H9 (cell line): ENCODE measurements around the gene IFNG-AS1. TPM values are rescaled to one million over a fixed set of nuclear protein-coding genes. Genes with fewer than 3 reads are reported as not detected.

Experiments
- DNase-seq: peaks from one replicate; pipeline ENCODE4 v3.0.0-alpha.2; 2017
- H2AFZ ChIP-seq: one replicate; pipeline ENCODE4 v1.6.1; 2013; ENCODE audit warnings: mild to moderate bottlenecking, low read length, control low read depth, moderate library complexity
- H2AK5ac ChIP-seq: 2 replicates; pipeline ENCODE4 v1.6.1; 2013; ENCODE audit warnings: low read length, control low read depth, mixed read lengths; ENCODE audit not compliant: insufficient read length
- H2BK120ac ChIP-seq: one replicate; pipeline ENCODE4 v1.6.1; 2013; ENCODE audit warnings: low read depth, mild to moderate bottlenecking, low read length, control low read depth, inconsistent platforms; ENCODE audit not compliant: poor library complexity, severe bottlenecking
- H2BK12ac ChIP-seq: 2 replicates; pipeline ENCODE4 v1.6.1; 2013; ENCODE audit warnings: low read length, control low read depth, mixed read lengths, low read depth; ENCODE audit not compliant: insufficient read length
- H2BK15ac ChIP-seq: 2 replicates; pipeline ENCODE4 v1.6.1; 2013; ENCODE audit warnings: low read depth, low read length, control low read depth
- H2BK20ac ChIP-seq: one replicate; pipeline ENCODE4 v1.6.1; 2013; ENCODE audit warnings: low read depth, mild to moderate bottlenecking, low read length, control low read depth, inconsistent platforms; ENCODE audit not compliant: poor library complexity, severe bottlenecking
- H2BK5ac ChIP-seq: 2 replicates; pipeline ENCODE4 v1.6.1; 2013; ENCODE audit warnings: low read length, control low read depth, mixed read lengths; ENCODE audit not compliant: insufficient read length
- H3K14ac ChIP-seq: 2 replicates; pipeline ENCODE4 v1.6.1; 2013; ENCODE audit warnings: low read length, control low read depth; ENCODE audit not compliant: insufficient read depth
- H3K18ac ChIP-seq: 2 replicates; pipeline ENCODE4 v1.6.1; 2013; ENCODE audit warnings: low read depth, mild to moderate bottlenecking, mixed read lengths, low read length, control low read depth; ENCODE audit not compliant: insufficient read length
- H3K23ac ChIP-seq: 2 replicates; pipeline ENCODE4 v1.6.1; 2013; ENCODE audit warnings: low read length, control low read depth, mixed read lengths, low read depth; ENCODE audit not compliant: insufficient read length
- H3K23me2 ChIP-seq: 2 replicates; pipeline ENCODE4 v1.6.1; 2013; ENCODE audit warnings: low read depth, mild to moderate bottlenecking, mixed read lengths, low read length, control low read depth; ENCODE audit not compliant: insufficient read length, poor library complexity, severe bottlenecking
- H3K27ac ChIP-seq: 2 replicates; pipeline ENCODE4 v1.5.1; 2013; ENCODE audit warnings: low read length, control low read depth, mixed read lengths, low read depth; ENCODE audit not compliant: insufficient read length
- H3K27me3 ChIP-seq: 2 replicates; pipeline ENCODE4 v1.6.1; 2013; ENCODE audit warnings: low read length, control low read depth, inconsistent platforms; ENCODE audit not compliant: insufficient read depth
- H3K4ac ChIP-seq: 2 replicates; pipeline ENCODE4 v1.6.1; 2013; ENCODE audit warnings: low read depth, mild to moderate bottlenecking, control low read depth, inconsistent platforms, low read length, moderate library complexity
- H3K4me1 ChIP-seq: 2 replicates; pipeline ENCODE4 v1.6.1; 2013; ENCODE audit warnings: low read length, control low read depth, inconsistent platforms; ENCODE audit not compliant: insufficient read depth
- H3K4me2 ChIP-seq: 2 replicates; pipeline ENCODE4 v1.6.1; 2013; ENCODE audit warnings: low read length, control low read depth, mixed read lengths; ENCODE audit not compliant: insufficient read length, insufficient read depth
- H3K56ac ChIP-seq: 2 replicates; pipeline ENCODE4 v1.6.1; 2013; ENCODE audit warnings: low read depth, mild to moderate bottlenecking, mixed read lengths, low read length, control low read depth; ENCODE audit not compliant: insufficient read length
- H3K79me1 ChIP-seq: 2 replicates; pipeline ENCODE4 v1.6.1; 2013; ENCODE audit warnings: low read depth, mild to moderate bottlenecking, moderate library complexity, low read length, control low read depth, inconsistent platforms; ENCODE audit not compliant: insufficient read depth, poor library complexity, severe bottlenecking
- H3K79me2 ChIP-seq: 2 replicates; pipeline ENCODE4 v1.6.1; 2013; ENCODE audit warnings: low read length, control low read depth, inconsistent platforms; ENCODE audit not compliant: insufficient read depth
- H3K9ac ChIP-seq: 2 replicates; pipeline ENCODE4 v1.6.1; 2013; ENCODE audit warnings: low read length, control low read depth, mixed read lengths; ENCODE audit not compliant: insufficient read length; ENCODE audit errors: extremely low read depth
- H3K9me3 ChIP-seq: one replicate; pipeline ENCODE4 v1.6.1; 2013; ENCODE audit warnings: low read depth, low read length, inconsistent platforms; ENCODE audit not compliant: control insufficient read depth
- H3T11ph ChIP-seq: one replicate; pipeline ENCODE4 v1.6.1; 2013; ENCODE audit warnings: mild to moderate bottlenecking, low read length, control low read depth, inconsistent platforms
- H4K20me1 ChIP-seq: one replicate; pipeline ENCODE4 v1.6.1; 2013; ENCODE audit not compliant: control insufficient read depth, insufficient read length, insufficient read depth
- H4K5ac ChIP-seq: 2 replicates; pipeline ENCODE4 v1.6.1; 2013; ENCODE audit warnings: low read depth, mild to moderate bottlenecking, mixed read lengths, low read length, control low read depth; ENCODE audit not compliant: insufficient read length
- H4K8ac ChIP-seq: replicated peaks from 2 replicates; pipeline ENCODE4 v1.6.1; 2013; ENCODE audit warnings: low read length, control low read depth, mixed read lengths, low read depth; ENCODE audit not compliant: insufficient read length
- H4K91ac ChIP-seq: 2 replicates; pipeline ENCODE4 v1.6.1; 2013; ENCODE audit warnings: low read depth, mild to moderate bottlenecking, moderate library complexity, mixed read lengths, low read length, control low read depth; ENCODE audit not compliant: insufficient read length
- H3K27ac Mint-ChIP-seq, 3 experiments: 2 replicates in 2 of 3; 3 replicates in 1 of 3; pipeline ENCODE4 v1.8.0; 2020 to 2021; ENCODE audit warnings: mixed read lengths in 3 of 3, mild to moderate bottlenecking in 1 of 3, moderate library complexity in 1 of 3
- H3K27me3 Mint-ChIP-seq: 2 replicates; pipeline ENCODE4 v1.8.0; 2021; ENCODE audit warnings: low read depth, mild to moderate bottlenecking, moderate library complexity, mixed read lengths
- H3K36me3 Mint-ChIP-seq, 3 experiments: 2 replicates in 2 of 3; 3 replicates in 1 of 3; pipeline ENCODE4 v1.8.0; 2020 to 2021; ENCODE audit warnings: low read depth in 3 of 3, mixed read lengths in 3 of 3; ENCODE audit not compliant: insufficient read depth in 1 of 3
- H3K4me1 Mint-ChIP-seq, 2 experiments: 2 replicates each; pipeline ENCODE4 v1.8.0; 2020; ENCODE audit warnings: mixed read lengths in 2 of 2
- H3K4me3 Mint-ChIP-seq, 2 experiments: 2 replicates in 1 of 2; 3 replicates in 1 of 2; pipeline ENCODE4 v1.8.0; 2020 to 2021; ENCODE audit warnings: mild to moderate bottlenecking in 2 of 2, mixed read lengths in 2 of 2, moderate library complexity in 1 of 2
- H3K9me3 Mint-ChIP-seq, 2 experiments: 2 replicates in 1 of 2; 3 replicates in 1 of 2; pipeline ENCODE4 v1.8.0; 2020; ENCODE audit warnings: mild to moderate bottlenecking in 2 of 2, mixed read lengths in 2 of 2, moderate library complexity in 1 of 2
- CTCF ChIP-seq: fragments of 200-600 bp; sonication (generic); conservative IDR thresholded peaks from 3 replicates; pipeline ENCODE4 v1.8.0; 2021; ENCODE audit warnings: antibody characterized with exemption, mild to moderate bottlenecking
- WGBS: extraction: QIAGEN DNeasy Blood & Tissue Kit; methylation state at CpG from one replicate; pipeline ENCODE4 v1.1.7; 2013; ENCODE audit warnings: missing lambda C conversion rate, low lambda C conversion rate, mixed read lengths; ENCODE audit not compliant: insufficient read length; ENCODE audit errors: extremely low coverage; 5-methylcytosine and 5-hydroxymethylcytosine counted together
- total RNA-seq: library from RNA; stranded (reverse); gene quantifications from 2 replicates; pipeline ENCODE4 v1.2.1, GENCODE V29; 2021

Gene IFNG-AS1
- total RNA-seq, 1 experiment from 2014 or later = not detected

- H3K23me2 ChIP-seq = no peaks in the 10 kb centered on the region
- Mint-ChIP-seq H3K4me1 (peaks cover 4 to 6% of the 10 kb centered on the region in 2 experiments), H3K9me3 (no peaks in the 10 kb centered on the region), H3K36me3 (no peaks in the 10 kb centered on the region), H3K4me3 (no peak overlapping the region), H3K27ac (no peak overlapping the region), H3K27me3 (no peaks in the 10 kb centered on the region)
- H3K9me3 ChIP-seq = no peaks in the 10 kb centered on the region
- no peaks in the 10 kb centered on the region for H4K20me1 ChIP-seq
- no peaks in the 10 kb centered on the region for H3K27me3 ChIP-seq
- no peak overlapping the region for H4K8ac ChIP-seq
- H2BK12ac ChIP-seq = no peak overlapping the region
- no peak overlapping the region for H2BK120ac ChIP-seq
- DNase-seq = no peak
- H3K4ac ChIP-seq = no peak overlapping the region
- H3T11ph ChIP-seq = no peak overlapping the region
- no peak overlapping the region for H2BK5ac ChIP-seq
- no peak for TF ChIP-seq CTCF
- no CpG with 5 or more reads among the region's 6 CpGs for WGBS
- no peak overlapping the region for H3K4me2 ChIP-seq
- H4K5ac ChIP-seq = no peak overlapping the region
- no peak overlapping the region for H3K9ac ChIP-seq
- no peaks in the 10 kb centered on the region for H3K79me1 ChIP-seq
- no peak overlapping the region for H2BK15ac ChIP-seq
- H3K4me1 ChIP-seq = peaks cover 2% of the 10 kb centered on the region; the same call in 1 of the 2 replicates
- H2AK5ac ChIP-seq = no peak overlapping the region
- H3K18ac ChIP-seq = no peak overlapping the region
- no peak overlapping the region for H2BK20ac ChIP-seq
- no peak overlapping the region for H4K91ac ChIP-seq
- no peak overlapping the region for H3K27ac ChIP-seq
- H3K56ac ChIP-seq = no peak overlapping the region
- no peak overlapping the region for H2AFZ ChIP-seq
- no peaks in the 10 kb centered on the region for H3K79me2 ChIP-seq
- no peak overlapping the region for H3K14ac ChIP-seq
- no peak overlapping the region for H3K23ac ChIP-seq
These were observed 22.1 kb downstream of the IFNG-AS1 start for GRCh38 chr12:68011206-68011881.
